GM10266 (cell line): ENCODE results near the gene GPR78.

Experiments
- DNase-seq: peaks from one replicate; pipeline ENCODE4 v3.0.0; 2012; ENCODE audit errors: extremely low spot score
- TF ChIP-seq, protein P1 (sequence below): IDR thresholded peaks from 2 replicates; pipeline ENCODE4 v1.5.1; 2012; ENCODE audit warnings: mild to moderate bottlenecking, low read depth; ENCODE audit not compliant: control insufficient read depth, insufficient read depth; ENCODE audit errors: missing control alignments

The GPR78 gene

DNA sequence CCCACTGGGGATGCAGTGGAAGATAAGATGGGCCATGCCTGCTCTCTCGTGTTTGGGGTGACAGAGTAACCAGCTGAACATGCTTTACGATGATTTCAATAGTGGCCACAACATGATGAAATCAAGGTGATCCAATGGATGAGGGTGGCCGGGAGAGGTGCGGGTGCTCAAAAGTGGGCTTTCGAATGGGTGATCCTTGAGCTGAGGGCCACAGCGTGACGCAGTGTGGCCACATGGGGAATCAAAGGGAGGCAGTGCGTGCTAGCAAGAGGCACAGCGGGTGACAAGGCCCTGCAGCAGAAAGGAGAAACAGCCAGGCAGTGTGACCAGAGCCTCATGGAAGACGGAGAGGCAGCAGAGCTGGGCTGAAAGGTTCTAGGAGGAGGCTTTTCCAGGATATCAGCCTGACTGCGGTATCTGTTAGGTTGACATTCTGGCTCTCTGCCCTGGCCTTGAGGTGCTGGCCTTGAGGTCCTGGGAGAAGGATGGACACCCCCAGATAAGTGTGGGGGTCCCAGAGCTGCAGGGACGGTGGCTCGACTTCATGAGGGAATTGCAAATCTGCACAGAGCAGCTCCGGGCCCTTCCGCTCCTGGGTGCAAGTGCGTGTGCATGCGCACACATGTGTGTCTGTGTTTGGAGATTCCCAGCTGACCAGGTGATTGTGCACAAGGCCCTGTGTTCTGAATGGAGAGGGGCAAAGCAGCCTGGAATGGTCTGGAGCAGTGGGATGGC is 38.0 kb upstream of the GPR78 start:
- TF ChIP-seq, protein P1, sequence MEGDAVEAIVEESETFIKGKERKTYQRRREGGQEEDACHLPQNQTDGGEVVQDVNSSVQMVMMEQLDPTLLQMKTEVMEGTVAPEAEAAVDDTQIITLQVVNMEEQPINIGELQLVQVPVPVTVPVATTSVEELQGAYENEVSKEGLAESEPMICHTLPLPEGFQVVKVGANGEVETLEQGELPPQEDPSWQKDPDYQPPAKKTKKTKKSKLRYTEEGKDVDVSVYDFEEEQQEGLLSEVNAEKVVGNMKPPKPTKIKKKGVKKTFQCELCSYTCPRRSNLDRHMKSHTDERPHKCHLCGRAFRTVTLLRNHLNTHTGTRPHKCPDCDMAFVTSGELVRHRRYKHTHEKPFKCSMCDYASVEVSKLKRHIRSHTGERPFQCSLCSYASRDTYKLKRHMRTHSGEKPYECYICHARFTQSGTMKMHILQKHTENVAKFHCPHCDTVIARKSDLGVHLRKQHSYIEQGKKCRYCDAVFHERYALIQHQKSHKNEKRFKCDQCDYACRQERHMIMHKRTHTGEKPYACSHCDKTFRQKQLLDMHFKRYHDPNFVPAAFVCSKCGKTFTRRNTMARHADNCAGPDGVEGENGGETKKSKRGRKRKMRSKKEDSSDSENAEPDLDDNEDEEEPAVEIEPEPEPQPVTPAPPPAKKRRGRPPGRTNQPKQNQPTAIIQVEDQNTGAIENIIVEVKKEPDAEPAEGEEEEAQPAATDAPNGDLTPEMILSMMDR, result no peak
- DNase-seq, result no peak

DNA sequence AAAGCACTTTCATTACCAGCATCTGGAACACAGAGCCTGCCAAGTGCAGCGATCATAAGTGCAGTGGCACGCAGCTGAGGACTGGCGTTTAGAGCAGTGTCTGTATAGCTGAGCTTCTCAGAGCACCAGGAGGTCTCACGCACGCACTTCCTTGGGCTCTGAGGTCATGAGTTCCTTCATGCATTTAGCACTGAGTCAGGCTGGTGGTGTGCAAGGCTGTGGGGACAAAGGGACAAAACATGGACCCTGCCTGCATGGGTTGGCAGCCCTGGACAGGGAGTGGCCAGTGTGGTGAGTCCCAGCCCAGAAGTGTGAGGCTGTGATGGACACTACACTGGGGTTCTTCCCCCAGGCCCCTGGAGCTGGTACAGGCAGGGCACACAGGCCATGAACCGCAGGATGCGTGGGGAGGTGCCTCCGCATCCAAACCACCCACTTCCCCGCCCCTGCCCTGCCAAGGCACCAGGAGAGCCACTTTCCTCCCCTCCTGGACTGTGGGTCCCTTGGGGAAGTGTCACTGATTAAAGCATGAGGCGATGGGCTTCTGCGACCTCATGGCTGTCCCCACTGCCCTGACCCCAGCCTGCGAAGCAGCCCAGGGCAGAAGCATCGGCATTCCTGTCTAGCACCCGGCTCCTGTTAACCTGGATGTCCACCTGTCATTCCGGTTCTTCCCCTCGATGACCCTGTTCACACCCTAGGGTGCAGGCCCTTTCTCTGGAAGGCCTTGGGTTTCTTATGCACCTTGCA is 37.2 kb upstream of the GPR78 start:
- no peak for DNase-seq
- TF ChIP-seq, protein P1, result no peak

DNA sequence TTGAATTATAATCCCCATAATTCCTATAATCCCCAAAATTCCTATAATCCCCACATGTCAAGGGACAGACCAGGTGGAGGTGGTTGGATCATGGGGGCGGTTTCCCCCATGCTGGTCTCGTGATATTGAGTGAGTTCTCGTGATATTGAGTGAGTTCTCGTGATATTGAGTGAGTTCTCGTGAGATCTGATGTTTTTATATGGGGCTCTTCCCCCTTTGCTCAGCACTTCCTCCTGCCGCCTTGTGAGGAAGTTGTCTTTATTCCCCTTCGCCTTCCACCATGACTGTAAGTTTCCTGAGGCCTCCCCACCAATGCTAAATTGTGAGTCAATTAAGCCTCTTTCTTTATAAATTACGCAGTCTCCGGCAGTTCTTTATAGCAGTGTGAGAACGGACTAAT is 36.6 kb upstream of the GPR78 start:
- TF ChIP-seq, protein P1, result no peak
- DNase-seq, result no peak

- TF ChIP-seq, protein P1, result no peak
- no peak for DNase-seq
These were observed 35.9 kb upstream of the GPR78 start for GRCh38 chr4:8544282-8544681.

DNA sequence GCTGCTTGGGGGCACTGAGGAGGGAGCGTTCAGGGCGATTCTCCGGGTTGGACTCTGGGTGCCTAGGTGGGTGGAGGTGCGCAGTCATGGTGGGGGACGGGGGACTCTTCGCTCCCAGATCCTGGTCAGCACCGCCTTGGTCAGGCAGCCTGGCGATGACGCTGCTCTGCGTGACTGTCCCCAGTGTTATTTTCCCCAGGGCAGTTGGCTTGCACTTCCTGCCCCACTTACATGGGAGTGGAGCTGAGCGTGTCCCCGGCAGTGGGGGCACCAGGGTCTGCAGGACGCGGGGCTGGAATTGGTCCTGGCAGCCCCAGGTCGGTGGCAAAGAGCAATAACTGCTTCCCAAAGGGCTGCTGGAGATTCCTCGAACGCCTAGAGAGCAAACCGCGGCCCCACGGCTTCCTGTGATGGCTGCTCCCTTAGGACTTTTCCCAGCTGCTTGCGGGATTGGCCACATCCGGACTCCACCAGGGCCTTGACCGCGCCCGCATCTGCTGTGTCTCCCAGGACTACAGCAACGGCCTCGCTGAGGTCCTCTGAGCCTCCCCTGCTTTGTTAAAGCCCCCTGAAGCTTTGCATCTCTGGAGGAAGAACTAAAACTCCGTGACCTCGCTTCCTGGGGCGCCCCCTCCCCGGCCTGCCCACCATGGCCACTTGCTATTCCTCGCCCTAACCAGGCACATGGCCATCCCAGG is 35.3 kb upstream of the GPR78 start:
- no peak for DNase-seq
- TF ChIP-seq, protein P1, result no peak

GRCh38 chr4:8545439-8545765 is 34.8 kb upstream of the GPR78 start:
- TF ChIP-seq, protein P1, result no peak
- DNase-seq, result no peak

GRCh38 chr4:8546766-8547107 is 33.5 kb upstream of the GPR78 start:
- DNase-seq, result no peak
- TF ChIP-seq, protein P1, result no peak
